Heart left ventricle (tissue), 16 donors: ENCODE results near the gene NTPCR. TPM values are rescaled to one million over a fixed set of nuclear protein-coding genes. Genes with fewer than 3 reads are reported as not detected.

Experiments used
- ATAC-seq, 4 donors: fragments of 200-7000 bp; cut with Tn5 transposase; one replicate each; pipeline ENCODE4 v1.9.1; 2020 to 2022; ENCODE audit warnings: moderate library complexity in 4 of 4, mild to moderate bottlenecking in 3 of 4, moderate number of reproducible peaks in 1 of 4
- DNase-seq, 5 donors: peaks; one replicate each; pipeline ENCODE4 v3.0.0-alpha.2; 2020
- H3K27ac ChIP-seq, 12 donors: fragments of 200-600 bp; sonication (generic) in 4 of 12; one replicate each; pipeline versions ENCODE4 v1.5.0 to v1.8.0; 2016 to 2022; ENCODE audit warnings: mild to moderate bottlenecking in 2 of 12
- H3K27me3 ChIP-seq, 9 donors: fragments of 200-600 bp; sonication (generic) in 2 of 9; one replicate each; pipeline versions ENCODE4 v1.5.1 to v1.8.0; 2016 to 2022; ENCODE audit warnings: mild to moderate bottlenecking in 3 of 9
- H3K36me3 ChIP-seq, 9 donors: fragments of 200-600 bp; sonication (generic) in 2 of 9; one replicate each; pipeline versions ENCODE4 v1.5.0 to v1.8.0; 2018 to 2022; ENCODE audit warnings: mild to moderate bottlenecking in 2 of 9
- H3K4me1 ChIP-seq, 12 donors: fragments of 200-600 bp; sonication (generic) in 4 of 12; one replicate each; pipeline versions ENCODE4 v1.5.0 to v1.8.0; 2016 to 2022; ENCODE audit warnings: mild to moderate bottlenecking in 3 of 12
- H3K4me3 ChIP-seq, 12 donors: fragments of 200-600 bp; sonication (generic) in 4 of 12; one replicate each; pipeline versions ENCODE4 v1.5.0 to v1.8.0; 2017 to 2022; ENCODE audit warnings: mild to moderate bottlenecking in 9 of 12, moderate library complexity in 4 of 12
- H3K9me3 ChIP-seq, 12 donors: fragments of 200-600 bp; sonication (generic) in 4 of 12; one replicate each; pipeline versions ENCODE4 v1.5.0 to v1.8.0; 2016 to 2022; ENCODE audit warnings: mild to moderate bottlenecking in 1 of 12
- POLR2A ChIP-seq, 2 donors: fragments of 450-650 bp; IDR thresholded peaks; one replicate each; pipeline ENCODE4 v1.6.1; 2017; ENCODE audit warnings: antibody characterized with exemption in 2 of 2, mild to moderate bottlenecking in 2 of 2, moderate library complexity in 2 of 2
- WGBS, 4 donors: extraction: QIAGEN DNeasy Blood & Tissue Kit in 2 of 4; methylation state at CpG; one replicate each; pipeline versions ENCODE4 v1.1.5 to v1.1.7; 2013 to 2018; 5-methylcytosine and 5-hydroxymethylcytosine counted together
- intact Hi-C, 10 donors: fragments of 100-400 bp; cut with DNase I; formaldehyde crosslinking; loops; one replicate each; pipeline versions ENCODE4 v1.11.1 to v1.14.2; 2022
- polyA plus RNA-seq, 2 donors: library from polyadenylated mRNA; stranded (reverse); fragments of 200-250 nt; gene quantifications; one replicate each; pipeline ENCODE4 v1.2.3, GENCODE V29; 2013
- total RNA-seq, 9 donors: library from RNA; depleted of rRNA in 2 of 9; stranded (reverse); fragments of >200 nt in 2 of 9; fragmentation: NEBNext Ultra II Directional in 3 of 9; extraction: Animal tissue kit (Norgen Biotek cat#: 25700) in 3 of 9; gene quantifications; one replicate each; pipeline versions ENCODE4 v1.1.0 to v1.2.4, GENCODE V29; 2016 to 2023
- TF ChIP-seq, protein P1 (sequence below), 12 donors: fragments of 200-600 bp; sonication (generic) in 4 of 12; IDR thresholded peaks; one replicate each; pipeline versions ENCODE4 v1.5.0 to v1.8.0; 2018 to 2022; ENCODE audit warnings: antibody characterized with exemption in 12 of 12, mild to moderate bottlenecking in 5 of 12
- donor health status: ischemic (EF 13 %, LVEDD 7.1; RV severe dilation, severe dysfunction).
- donor health status: healthy with polysubstance abuse.
- donor health status: DM: no; HTN: yes; CAD: no.
- donor health status: DM: no; HTN: no; CAD: no.
- donor health status: ischemic (EF 25% LVEDD 6.9; RV normal size, moderate dysfunction).
- donor health status: ischemic (EF 25% LVEDD 5.7; RV mildly dilated, moderate dysfunction).
- donor health status: healthy.
- donor health status: DM: yes; HTN: yes; CAD: no.
- donor health status: ischemic (EF 35%, LVEDD 5.7; RV mildly dilated, moderate dysfunction).
- donor health status: nonischemic (EF 11% LVEDD 7.7; RV severe dilation, severe dysfunction).
- donor health status: DM: yes; HTN: yes; CAD: no.
- donor health status: PGD.
- donor health status: ischemic (EF 29% LVEDD 5.4; RV normal size, mild dysfunction).
- donor health status: nonischemic (EF 23%, LVEDD 6.1; RV moderate dilation, normal function).

Gene NTPCR
- total and polyA plus RNA-seq, 11 donors: 29.6 to 81.8 (median 57.8) TPM

DNA sequence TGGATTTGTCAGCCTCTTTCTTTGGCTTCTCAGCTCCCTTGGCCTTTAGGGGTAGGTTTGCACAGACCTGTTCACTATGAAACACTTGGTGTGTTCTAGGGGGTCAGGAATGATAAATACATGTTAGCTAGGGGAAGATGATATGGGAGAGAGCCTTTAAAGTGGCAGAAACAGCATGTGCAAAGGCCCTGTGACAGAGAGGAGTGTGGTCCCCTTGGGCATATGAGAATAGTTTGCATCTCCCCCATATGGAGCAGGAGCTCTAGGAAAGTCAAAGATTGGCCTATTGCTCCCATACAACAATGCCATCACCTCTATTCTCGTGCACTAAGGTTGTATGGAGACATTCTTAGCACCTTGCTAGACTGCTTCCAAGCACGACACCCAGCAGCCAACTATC lies 10.7 kb upstream of the NTPCR start:
- intact Hi-C loops: loop anchor here in 2 of 10 donors (10.0 kb wide), 1 partner anchor 135 kb away; the partner anchor contains the start of gene MAP10 (in 2 of the 2)

DNA sequence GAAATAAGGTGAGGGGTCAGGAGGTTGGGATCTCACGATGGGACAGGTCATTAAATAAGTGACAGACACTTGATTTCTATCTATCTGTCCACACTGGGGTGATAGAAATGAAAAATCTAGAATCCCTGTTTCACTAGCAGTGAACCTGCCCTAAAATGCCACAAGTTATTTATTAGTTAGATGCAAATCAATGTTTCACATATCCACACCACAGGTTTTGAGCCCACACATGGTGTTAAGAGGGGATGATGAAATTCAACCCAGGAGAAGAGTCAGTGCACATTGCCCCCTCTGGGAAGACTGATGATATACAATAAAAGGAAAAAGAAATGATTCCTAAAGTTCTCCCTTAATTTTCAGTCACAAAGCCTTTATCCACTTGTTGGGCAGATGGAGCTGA lies 10.1 kb upstream of the NTPCR start:
- intact Hi-C loops: loop anchor here in 2 of 10 donors (10.0 kb wide), 1 partner anchor 135 kb away; the partner anchor contains the start of gene MAP10 (in 2 of the 2)

More for the DNA sequence above, 10.7 kb upstream of the NTPCR start:
- Histone ChIP-seq H3K36me3 (no peaks in the 10 kb centered on the region), H3K4me3 (no peak overlapping the region), H3K9me3 (peaks cover 0 to 15% (median 0%) of the 10 kb centered on the region in 12 donors), H3K4me1 (peaks cover 0 to 10% (median 0%) of the 10 kb centered on the region in 12 donors), H3K27ac (no peak overlapping the region), H3K27me3 (no peaks in the 10 kb centered on the region)
- DNase-seq: no peak
- TF ChIP-seq POLR2A (IDR thresholded peaks at IDR 0.05): no peak
- TF ChIP-seq, protein P1, sequence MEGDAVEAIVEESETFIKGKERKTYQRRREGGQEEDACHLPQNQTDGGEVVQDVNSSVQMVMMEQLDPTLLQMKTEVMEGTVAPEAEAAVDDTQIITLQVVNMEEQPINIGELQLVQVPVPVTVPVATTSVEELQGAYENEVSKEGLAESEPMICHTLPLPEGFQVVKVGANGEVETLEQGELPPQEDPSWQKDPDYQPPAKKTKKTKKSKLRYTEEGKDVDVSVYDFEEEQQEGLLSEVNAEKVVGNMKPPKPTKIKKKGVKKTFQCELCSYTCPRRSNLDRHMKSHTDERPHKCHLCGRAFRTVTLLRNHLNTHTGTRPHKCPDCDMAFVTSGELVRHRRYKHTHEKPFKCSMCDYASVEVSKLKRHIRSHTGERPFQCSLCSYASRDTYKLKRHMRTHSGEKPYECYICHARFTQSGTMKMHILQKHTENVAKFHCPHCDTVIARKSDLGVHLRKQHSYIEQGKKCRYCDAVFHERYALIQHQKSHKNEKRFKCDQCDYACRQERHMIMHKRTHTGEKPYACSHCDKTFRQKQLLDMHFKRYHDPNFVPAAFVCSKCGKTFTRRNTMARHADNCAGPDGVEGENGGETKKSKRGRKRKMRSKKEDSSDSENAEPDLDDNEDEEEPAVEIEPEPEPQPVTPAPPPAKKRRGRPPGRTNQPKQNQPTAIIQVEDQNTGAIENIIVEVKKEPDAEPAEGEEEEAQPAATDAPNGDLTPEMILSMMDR (IDR thresholded peaks at IDR 0.05): no peak
- 84 to 100% (median 94%) methylated on average over 2 of the region's 2 CpGs for WGBS, 4 donors
- ATAC-seq: no peak

DNA sequence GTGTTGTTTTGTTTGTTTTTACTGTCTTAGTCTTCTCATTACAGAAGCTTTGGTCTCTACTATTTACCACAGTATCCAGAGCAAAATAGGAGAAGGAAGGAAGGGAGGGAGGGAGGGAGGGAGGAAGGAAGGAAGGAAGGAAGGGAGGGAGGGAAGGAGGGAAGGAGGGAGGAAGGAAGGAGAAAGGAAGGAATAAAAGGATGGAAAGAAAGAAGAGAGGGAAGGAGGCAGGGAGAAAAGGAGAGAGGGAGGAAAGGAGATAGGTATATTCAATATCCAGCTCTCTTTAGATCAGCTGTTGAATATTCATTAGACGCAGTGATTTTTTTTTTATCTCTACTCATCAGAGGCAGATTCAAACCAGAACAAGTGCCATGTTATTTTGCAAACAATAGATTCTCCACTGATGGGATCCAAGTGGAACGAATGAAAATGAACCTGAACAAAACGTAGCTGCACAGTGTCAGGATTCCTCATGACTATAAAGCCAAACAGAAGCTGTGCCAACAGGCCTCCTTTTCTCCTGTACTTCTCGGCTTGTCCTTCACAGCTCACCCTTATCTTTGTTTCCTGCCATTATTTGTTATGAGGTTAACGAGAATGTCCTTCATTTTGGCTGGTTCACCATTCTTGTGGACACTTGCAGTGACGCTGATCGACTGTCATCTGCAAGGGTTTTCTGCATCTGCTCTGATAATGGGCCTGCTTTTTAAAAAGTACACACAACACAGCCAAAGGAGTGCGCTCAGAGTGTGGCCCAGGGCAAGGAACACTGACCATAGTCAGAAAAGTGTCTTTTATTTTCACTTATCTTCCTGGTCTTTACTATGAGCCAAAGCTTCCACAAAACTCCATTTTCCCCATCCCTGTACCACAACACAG lies 7.8 kb upstream of the NTPCR start:
- peak in 1 of 4 donors; percentile 66 for ATAC-seq

More for the DNA sequence above, 10.1 kb upstream of the NTPCR start:
- Histone ChIP-seq H3K36me3 (no peaks in the 10 kb centered on the region), H3K4me3 (no peak overlapping the region), H3K9me3 (peaks cover 0 to 16% (median 0%) of the 10 kb centered on the region in 12 donors), H3K4me1 (peaks cover 0 to 10% (median 0%) of the 10 kb centered on the region in 12 donors), H3K27ac (no peak overlapping the region), H3K27me3 (no peaks in the 10 kb centered on the region)
- WGBS, 4 donors: 63 to 84% (median 83%) methylated on average over 1 of the region's 1 CpG
- ATAC-seq: no peak
- no peak for TF ChIP-seq POLR2A (IDR thresholded peaks at IDR 0.05)
- TF ChIP-seq, protein P1 (IDR thresholded peaks at IDR 0.05): no peak
- DNase-seq: no peak

More for the DNA sequence above, 7.8 kb upstream of the NTPCR start:
- peaks cover 0 to 5% (median 0%) of the 10 kb centered on the region in 9 donors for H3K27me3 ChIP-seq
- no peak overlapping the region for H3K27ac ChIP-seq
- intact Hi-C loops: loop anchor here in 3 of 10 donors (2.0 to 10.0 kb wide), 2 partner anchors 138 to 304 kb away; partner anchors contain the start of gene MAP10 (in 2 of the 3)
- no peaks in the 10 kb centered on the region for H3K36me3 ChIP-seq
- DNase-seq: no peak
- WGBS, 4 donors: 56 to 65% (median 61%) methylated on average over 8 of the region's 8 CpGs
- TF ChIP-seq, protein P1 (IDR thresholded peaks at IDR 0.05): no peak
- no peak for TF ChIP-seq POLR2A (IDR thresholded peaks at IDR 0.05)
- H3K4me1 ChIP-seq: peaks cover 0 to 10% (median 0%) of the 10 kb centered on the region in 12 donors
- H3K9me3 ChIP-seq: peaks cover 0 to 16% (median 0%) of the 10 kb centered on the region in 12 donors
- H3K4me3 ChIP-seq: no peak overlapping the region
